Measurements from ENCODE around the gene SLC12A1. TPM values are rescaled to one million over a fixed set of nuclear protein-coding genes. Genes with fewer than 3 reads are reported as not detected.

SLC12A1 gene
- total RNA-seq, 1 experiment from 2014 or later: not detected

- H3K4me3 ChIP-seq (ENCODE audit: low read length): peak overlapping the region; percentile 81
- H3K36me3 ChIP-seq (ENCODE audit: insufficient read depth, low read length): no peaks in the 10 kb centered on the region
- H3K27ac ChIP-seq (ENCODE audit: low read length): no peak overlapping the region
- H3K9me2 ChIP-seq (replicated peaks; ENCODE audit: insufficient read depth, low read length): no peaks in the 10 kb centered on the region
- peak overlapping the region; percentile 87 for H3K4me2 ChIP-seq (ENCODE audit: low read depth, low read length, poor library complexity, severe bottlenecking)
- no peak for DNase-seq
- H3K9ac ChIP-seq (ENCODE audit: low read length): peak overlapping the region; percentile 72
- no peaks in the 10 kb centered on the region for H4K20me1 ChIP-seq (ENCODE audit: insufficient read depth, low read depth, low read length)
- peaks cover 40% of the 10 kb centered on the region for H3K79me2 ChIP-seq (ENCODE audit: low read length)
- H3K4me1 ChIP-seq (ENCODE audit: low read length): peaks cover 32% of the 10 kb centered on the region
- H3K27me3 ChIP-seq (ENCODE audit: low read length): no peaks in the 10 kb centered on the region
- H2AFZ ChIP-seq (ENCODE audit: low read length): peak overlapping the region; percentile 98
- no peaks in the 10 kb centered on the region for H3K9me3 ChIP-seq (ENCODE audit: low read length)
These were observed 27.5 kb upstream of the SLC12A1 start for GRCh38 chr15:48178648-48178931.

GRCh38 chr15:48182749-48183148 is 23.4 kb upstream of the SLC12A1 start:
- H3K9ac ChIP-seq (ENCODE audit: low read length): no peak overlapping the region
- H3K79me2 ChIP-seq (ENCODE audit: low read length): no peaks in the 10 kb centered on the region
- peaks cover 7% of the 10 kb centered on the region for H3K4me1 ChIP-seq (ENCODE audit: low read length)
- H3K36me3 ChIP-seq (ENCODE audit: insufficient read depth, low read length): no peaks in the 10 kb centered on the region
- no peaks in the 10 kb centered on the region for H3K27me3 ChIP-seq (ENCODE audit: low read length)
- H3K27ac ChIP-seq (ENCODE audit: low read length): no peak overlapping the region
- H4K20me1 ChIP-seq (ENCODE audit: insufficient read depth, low read depth, low read length): no peaks in the 10 kb centered on the region
- no peak overlapping the region for H3K4me3 ChIP-seq (ENCODE audit: low read length)
- no peak for DNase-seq
- no peak overlapping the region for H3K4me2 ChIP-seq (ENCODE audit: low read depth, low read length, poor library complexity, severe bottlenecking)
- no peak overlapping the region for H2AFZ ChIP-seq (ENCODE audit: low read length)
- H3K9me3 ChIP-seq (ENCODE audit: low read length): no peaks in the 10 kb centered on the region
- no peaks in the 10 kb centered on the region for H3K9me2 ChIP-seq (replicated peaks; ENCODE audit: insufficient read depth, low read length)

GRCh38 chr15:48185529-48185928 is 20.6 kb upstream of the SLC12A1 start:
- H3K4me2 ChIP-seq (ENCODE audit: low read depth, low read length, poor library complexity, severe bottlenecking): no peak overlapping the region
- no peak overlapping the region for H2AFZ ChIP-seq (ENCODE audit: low read length)
- no peak for DNase-seq
- no peaks in the 10 kb centered on the region for H3K36me3 ChIP-seq (ENCODE audit: insufficient read depth, low read length)
- no peak overlapping the region for H3K9ac ChIP-seq (ENCODE audit: low read length)
- H3K4me3 ChIP-seq (ENCODE audit: low read length): no peak overlapping the region
- H3K79me2 ChIP-seq (ENCODE audit: low read length): no peaks in the 10 kb centered on the region
- no peaks in the 10 kb centered on the region for H3K9me2 ChIP-seq (replicated peaks; ENCODE audit: insufficient read depth, low read length)
- no peaks in the 10 kb centered on the region for H3K27me3 ChIP-seq (ENCODE audit: low read length)
- H3K4me1 ChIP-seq (ENCODE audit: low read length): no peaks in the 10 kb centered on the region
- H3K27ac ChIP-seq (ENCODE audit: low read length): no peak overlapping the region
- no peaks in the 10 kb centered on the region for H4K20me1 ChIP-seq (ENCODE audit: insufficient read depth, low read depth, low read length)
- H3K9me3 ChIP-seq (ENCODE audit: low read length): no peaks in the 10 kb centered on the region

GRCh38 chr15:48186271-48186670 is 19.8 kb upstream of the SLC12A1 start:
- Histone ChIP-seq H3K36me3 (ENCODE audit: insufficient read depth, low read length) (no peaks in the 10 kb centered on the region), H3K27ac (ENCODE audit: low read length) (no peak overlapping the region), H3K4me3 (ENCODE audit: low read length) (no peak overlapping the region), H3K4me1 (ENCODE audit: low read length) (no peaks in the 10 kb centered on the region), H4K20me1 (ENCODE audit: insufficient read depth, low read depth, low read length) (no peaks in the 10 kb centered on the region), H2AFZ (ENCODE audit: low read length) (no peak overlapping the region), H3K79me2 (ENCODE audit: low read length) (no peaks in the 10 kb centered on the region), H3K27me3 (ENCODE audit: low read length) (no peaks in the 10 kb centered on the region), H3K4me2 (ENCODE audit: low read depth, low read length, poor library complexity, severe bottlenecking) (no peak overlapping the region), H3K9ac (ENCODE audit: low read length) (no peak overlapping the region), H3K9me3 (ENCODE audit: low read length) (no peaks in the 10 kb centered on the region), H3K9me2 (replicated peaks; ENCODE audit: insufficient read depth, low read length) (no peaks in the 10 kb centered on the region)
- no peak for DNase-seq

GRCh38 chr15:48190932-48191573 is 15.0 kb upstream of the SLC12A1 start:
- no peaks in the 10 kb centered on the region for H4K20me1 ChIP-seq (ENCODE audit: insufficient read depth, low read depth, low read length)
- no peaks in the 10 kb centered on the region for H3K9me2 ChIP-seq (replicated peaks; ENCODE audit: insufficient read depth, low read length)
- H3K27ac ChIP-seq (ENCODE audit: low read length): no peak overlapping the region
- H3K9ac ChIP-seq (ENCODE audit: low read length): no peak overlapping the region
- H3K4me2 ChIP-seq (ENCODE audit: low read depth, low read length, poor library complexity, severe bottlenecking): no peak overlapping the region
- no peaks in the 10 kb centered on the region for H3K9me3 ChIP-seq (ENCODE audit: low read length)
- peak; percentile 69 for DNase-seq
- H3K36me3 ChIP-seq (ENCODE audit: insufficient read depth, low read length): no peaks in the 10 kb centered on the region
- H3K4me1 ChIP-seq (ENCODE audit: low read length): no peaks in the 10 kb centered on the region
- H3K27me3 ChIP-seq (ENCODE audit: low read length): no peaks in the 10 kb centered on the region
- no peak overlapping the region for H3K4me3 ChIP-seq (ENCODE audit: low read length)
- no peaks in the 10 kb centered on the region for H3K79me2 ChIP-seq (ENCODE audit: low read length)
- H2AFZ ChIP-seq (ENCODE audit: low read length): no peak overlapping the region

GRCh38 chr15:48191574-48192225 is 14.4 kb upstream of the SLC12A1 start, which contains the start of gene CTXN2:
CTXN2 (plus strand) TSS chr15:48191665; CDS start chr15:48201301, 9,636 bp downstream.
- H3K36me3 ChIP-seq (ENCODE audit: insufficient read depth, low read length): no peaks in the 10 kb centered on the region

GRCh38 chr15:48202068-48202467 is 4.0 kb upstream of the SLC12A1 start:
- H2AFZ ChIP-seq (ENCODE audit: low read length): no peak overlapping the region
- H3K9me2 ChIP-seq (replicated peaks; ENCODE audit: insufficient read depth, low read length): no peaks in the 10 kb centered on the region
- no peak overlapping the region for H3K4me3 ChIP-seq (ENCODE audit: low read length)
- no peak overlapping the region for H3K27ac ChIP-seq (ENCODE audit: low read length)
- no peaks in the 10 kb centered on the region for H3K36me3 ChIP-seq (ENCODE audit: insufficient read depth, low read length)
- no peaks in the 10 kb centered on the region for H3K79me2 ChIP-seq (ENCODE audit: low read length)
- H3K9me3 ChIP-seq (ENCODE audit: low read length): no peaks in the 10 kb centered on the region
- no peak for DNase-seq
- H3K27me3 ChIP-seq (ENCODE audit: low read length): no peaks in the 10 kb centered on the region
- no peak overlapping the region for H3K4me2 ChIP-seq (ENCODE audit: low read depth, low read length, poor library complexity, severe bottlenecking)
- no peaks in the 10 kb centered on the region for H4K20me1 ChIP-seq (ENCODE audit: insufficient read depth, low read depth, low read length)
- no peak overlapping the region for H3K9ac ChIP-seq (ENCODE audit: low read length)
- H3K4me1 ChIP-seq (ENCODE audit: low read length): no peaks in the 10 kb centered on the region

More at GRCh38 chr15:48191574-48192225, 14.4 kb upstream of the SLC12A1 start, which contains the start of gene CTXN2:
- Histone ChIP-seq H3K27ac (ENCODE audit: low read length) (no peak within 1 kb of the TSS), H3K4me1 (ENCODE audit: low read length) (no peaks in the 10 kb centered on the region), H4K20me1 (ENCODE audit: insufficient read depth, low read depth, low read length) (no peaks in the 10 kb centered on the region), H3K9me3 (ENCODE audit: low read length) (no peaks in the 10 kb centered on the region), H3K27me3 (ENCODE audit: low read length) (no peaks in the 10 kb centered on the region), H3K9me2 (replicated peaks; ENCODE audit: insufficient read depth, low read length) (no peaks in the 10 kb centered on the region), H3K79me2 (ENCODE audit: low read length) (no peaks in the 10 kb centered on the region), H3K4me3 (ENCODE audit: low read length) (no peak within 1 kb of the TSS), H2AFZ (ENCODE audit: low read length) (no peak within 1 kb of the TSS), H3K4me2 (ENCODE audit: low read depth, low read length, poor library complexity, severe bottlenecking) (no peak within 1 kb of the TSS), H3K9ac (ENCODE audit: low read length) (no peak within 1 kb of the TSS)
- DNase-seq: no peak

GRCh38 chr15:48221261-48221660 is 15.2 kb downstream of the SLC12A1 start:
- Histone ChIP-seq H3K9me2 (replicated peaks; ENCODE audit: insufficient read depth, low read length) (no peaks in the 10 kb centered on the region), H3K27ac (ENCODE audit: low read length) (no peak overlapping the region), H3K27me3 (ENCODE audit: low read length) (no peaks in the 10 kb centered on the region), H3K4me2 (ENCODE audit: low read depth, low read length, poor library complexity, severe bottlenecking) (no peak overlapping the region), H3K9ac (ENCODE audit: low read length) (no peak overlapping the region), H3K4me1 (ENCODE audit: low read length) (no peaks in the 10 kb centered on the region), H3K9me3 (ENCODE audit: low read length) (no peaks in the 10 kb centered on the region), H2AFZ (ENCODE audit: low read length) (no peak overlapping the region), H3K79me2 (ENCODE audit: low read length) (no peaks in the 10 kb centered on the region), H4K20me1 (ENCODE audit: insufficient read depth, low read depth, low read length) (no peaks in the 10 kb centered on the region), H3K36me3 (ENCODE audit: insufficient read depth, low read length) (no peaks in the 10 kb centered on the region), H3K4me3 (ENCODE audit: low read length) (no peak overlapping the region)
- no peak for DNase-seq
